HG03558 (cell line): ENCODE measurements around the gene RAB37.

Experiments
- ATAC-seq: cut with Tn5 transposase; IDR thresholded peaks from one replicate; pipeline ENCODE4 v1.9.1; 2021; ENCODE audit warnings: moderate number of reproducible peaks; ENCODE audit not compliant: unreplicated experiment; ENCODE audit errors: extremely low read depth

The RAB37 gene

GRCh38 chr17:74796211-74796610 is 59.2 kb downstream of the RAB37 start:
- no peak for ATAC-seq

GRCh38 chr17:74796866-74797265 is 59.8 kb downstream of the RAB37 start:
- ATAC-seq: no peak
